Neural progenitor cell (in vitro differentiated cells): ENCODE results near the gene AGBL4. TPM values are rescaled to one million over a fixed set of nuclear protein-coding genes. Genes with fewer than 3 reads are reported as not detected.

ENCODE experiments used
- DNase-seq: peaks from one replicate; pipeline ENCODE4 v3.0.0-alpha.2; 2016; ENCODE audit warnings: low spot score
- H2AFZ ChIP-seq: fragments of 200-600 bp; sonication (generic); replicated peaks from 2 replicates; pipeline ENCODE4 v1.6.1; 2016; ENCODE audit warnings: antibody characterized with exemption
- H3F3A ChIP-seq: fragments of 200-600 bp; sonication (generic); 2 replicates; pipeline ENCODE4 v1.6.1; 2016; ENCODE audit warnings: antibody characterized with exemption, low read depth
- H3K27ac ChIP-seq: fragments of 200-600 bp; sonication (generic); 2 replicates; pipeline ENCODE4 v1.5.1; 2016; ENCODE audit warnings: mild to moderate bottlenecking
- H3K27me3 ChIP-seq: fragments of 200-600 bp; sonication (generic); 2 replicates; pipeline ENCODE4 v1.6.1; 2016; ENCODE audit warnings: mild to moderate bottlenecking, moderate library complexity
- H3K36me3 ChIP-seq: fragments of 200-600 bp; sonication (generic); 2 replicates; pipeline ENCODE4 v1.5.1; 2016
- H3K4me1 ChIP-seq: fragments of 200-600 bp; sonication (generic); 2 replicates; pipeline ENCODE4 v1.6.1; 2016; ENCODE audit warnings: mixed run types
- H3K4me2 ChIP-seq: fragments of 200-600 bp; sonication (generic); 2 replicates; pipeline ENCODE4 v1.6.1; 2016
- H3K4me3 ChIP-seq: fragments of 200-600 bp; sonication (generic); 2 replicates; pipeline ENCODE4 v1.5.1; 2016
- H3K79me2 ChIP-seq: fragments of 200-600 bp; sonication (generic); 2 replicates; pipeline ENCODE4 v1.6.1; 2016; ENCODE audit warnings: low read depth
- H3K9ac ChIP-seq: fragments of 200-600 bp; sonication (generic); 2 replicates; pipeline ENCODE4 v1.6.1; 2016
- H3K9me3 ChIP-seq: fragments of 200-600 bp; sonication (generic); 2 replicates; pipeline ENCODE4 v1.5.1; 2016; ENCODE audit warnings: low read depth
- H4K20me1 ChIP-seq: fragments of 200-600 bp; sonication (generic); 2 replicates; pipeline ENCODE4 v1.6.1; 2016; ENCODE audit warnings: low read depth
- H3K27ac Mint-ChIP-seq: 3 replicates; pipeline ENCODE4 v1.8.0; 2021; ENCODE audit warnings: mixed read lengths
- H3K27me3 Mint-ChIP-seq: 2 replicates; pipeline ENCODE4 v1.8.0; 2022; ENCODE audit warnings: low read depth, mild to moderate bottlenecking, inconsistent platforms, moderate library complexity, mixed read lengths; ENCODE audit not compliant: insufficient read depth
- H3K36me3 Mint-ChIP-seq: 3 replicates; pipeline ENCODE4 v1.8.0; 2021; ENCODE audit warnings: mixed read lengths
- H3K4me1 Mint-ChIP-seq: 3 replicates; pipeline ENCODE4 v1.8.0; 2021; ENCODE audit warnings: mixed read lengths
- H3K4me3 Mint-ChIP-seq: 3 replicates; pipeline ENCODE4 v1.8.0; 2021; ENCODE audit warnings: mild to moderate bottlenecking, moderate library complexity, mixed read lengths
- H3K9me3 Mint-ChIP-seq: 3 replicates; pipeline ENCODE4 v1.8.0; 2020; ENCODE audit warnings: mixed read lengths
- CTCF ChIP-seq: fragments of 200-600 bp; sonication (generic); IDR thresholded peaks from 2 replicates; pipeline ENCODE4 v1.5.1; 2017; ENCODE audit warnings: antibody characterized with exemption, mild to moderate bottlenecking
- EZH2 ChIP-seq: fragments of 200-600 bp; sonication (generic); IDR thresholded peaks from 2 replicates; pipeline ENCODE4 v1.6.1; 2017; ENCODE audit warnings: antibody characterized with exemption, mild to moderate bottlenecking, moderate library complexity
- EZH2phosphoT487 ChIP-seq: fragments of 200-600 bp; sonication (generic); IDR thresholded peaks from 2 replicates; pipeline ENCODE4 v1.6.1; 2017; ENCODE audit warnings: antibody characterized with exemption
- total RNA-seq: library from RNA; depleted of rRNA; stranded (reverse); fragments of >200 nt; gene quantifications from 2 replicates; pipeline ENCODE4 v1.2.3, GENCODE V29; 2015; ENCODE audit warnings: low replicate concordance

Gene AGBL4
- total RNA-seq, 1 donor from 2014 or later, result 1.5 TPM

- H3K27me3 Mint-ChIP-seq, result no peaks in the 10 kb centered on the region
- H3K36me3 Mint-ChIP-seq, result no peaks in the 10 kb centered on the region
- Histone ChIP-seq H3K9ac (no peak overlapping the region), H3K4me3 (no peak overlapping the region), H3F3A (no peaks in the 10 kb centered on the region), H3K27me3 (no peaks in the 10 kb centered on the region), H3K4me1 (no peaks in the 10 kb centered on the region), H3K9me3 (peaks cover 37% of the 10 kb centered on the region), H4K20me1 (no peaks in the 10 kb centered on the region), H3K79me2 (no peaks in the 10 kb centered on the region), H3K27ac (no peak overlapping the region), H3K4me2 (no peak overlapping the region), H2AFZ (no peak overlapping the region), H3K36me3 (no peaks in the 10 kb centered on the region)
- H3K4me1 Mint-ChIP-seq, result no peaks in the 10 kb centered on the region
- TF ChIP-seq EZH2, result no peak
- no peak for TF ChIP-seq CTCF
- TF ChIP-seq EZH2phosphoT487, result no peak
- DNase-seq, result no peak
- peaks cover 10% of the 10 kb centered on the region for H3K9me3 Mint-ChIP-seq
- H3K4me3 Mint-ChIP-seq, result no peak overlapping the region
- H3K27ac Mint-ChIP-seq, result no peak overlapping the region
These were observed 783.0 kb downstream of the AGBL4 start for GRCh38 chr1:49240709-49241221.

DNA sequence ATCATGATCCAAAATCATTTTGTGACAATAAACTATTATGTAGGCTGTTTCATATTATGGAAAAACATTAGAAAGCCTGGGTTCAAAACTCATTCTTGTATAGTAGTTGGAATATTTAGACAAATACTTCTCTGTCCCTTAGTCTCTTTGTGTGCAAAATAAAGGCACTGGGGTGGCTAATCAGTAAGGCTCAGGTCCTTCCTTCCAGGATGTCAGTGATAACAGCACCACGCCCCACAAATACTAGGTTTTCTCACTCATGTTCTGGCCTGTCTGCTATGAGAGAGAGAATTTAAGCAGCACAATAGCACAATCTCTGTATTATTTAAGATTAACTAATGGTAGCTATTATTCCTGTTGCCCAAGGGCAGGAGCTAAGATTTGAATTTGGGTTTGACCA, 788.8 kb downstream of the AGBL4 start:
- H3K4me2 ChIP-seq, result no peak overlapping the region
- H3K4me3 ChIP-seq, result no peak overlapping the region
- Mint-ChIP-seq H3K36me3 (no peaks in the 10 kb centered on the region), H3K4me1 (no peaks in the 10 kb centered on the region), H3K9me3 (peaks cover 10% of the 10 kb centered on the region), H3K27me3 (no peaks in the 10 kb centered on the region), H3K4me3 (no peak overlapping the region), H3K27ac (no peak overlapping the region)
- H3K9me3 ChIP-seq, result peaks cover 18% of the 10 kb centered on the region
- no peaks in the 10 kb centered on the region for H3K79me2 ChIP-seq
- no peaks in the 10 kb centered on the region for H3K36me3 ChIP-seq
- no peak overlapping the region for H3K9ac ChIP-seq
- no peak overlapping the region for H2AFZ ChIP-seq
- no peaks in the 10 kb centered on the region for H3K27me3 ChIP-seq
- H3K27ac ChIP-seq, result no peak overlapping the region
- TF ChIP-seq EZH2, result no peak
- TF ChIP-seq EZH2phosphoT487, result no peak
- TF ChIP-seq CTCF, result no peak
- no peaks in the 10 kb centered on the region for H4K20me1 ChIP-seq
- H3F3A ChIP-seq, result no peaks in the 10 kb centered on the region
- no peak for DNase-seq
- no peaks in the 10 kb centered on the region for H3K4me1 ChIP-seq

DNA sequence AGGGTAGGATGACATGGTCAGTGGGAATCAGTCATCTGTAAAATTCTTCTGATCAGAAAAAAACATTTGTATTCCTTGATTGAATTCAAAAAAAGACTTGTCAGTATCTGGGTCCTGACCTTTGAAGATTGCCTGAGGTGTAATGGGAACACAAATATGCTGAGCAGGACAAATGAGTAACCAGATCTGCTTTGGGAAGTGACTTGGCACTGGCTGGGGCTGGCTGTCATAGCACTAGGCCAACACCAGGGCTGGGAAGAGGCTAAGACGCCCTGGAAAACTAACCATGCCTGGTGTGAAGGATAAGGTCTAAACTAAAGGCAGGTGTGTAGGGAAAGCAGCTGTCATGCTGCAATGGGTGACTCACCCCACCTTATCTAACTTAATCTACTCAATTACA, 794.2 kb downstream of the AGBL4 start:
- DNase-seq, result no peak
- Mint-ChIP-seq H3K9me3 (no peaks in the 10 kb centered on the region), H3K4me1 (no peaks in the 10 kb centered on the region), H3K27ac (no peak overlapping the region), H3K27me3 (no peaks in the 10 kb centered on the region), H3K36me3 (no peaks in the 10 kb centered on the region), H3K4me3 (no peak overlapping the region)
- Histone ChIP-seq H3K36me3 (no peaks in the 10 kb centered on the region), H3K4me3 (no peak overlapping the region), H3F3A (no peaks in the 10 kb centered on the region), H3K79me2 (no peaks in the 10 kb centered on the region), H3K9me3 (peaks cover 9% of the 10 kb centered on the region), H3K4me1 (no peaks in the 10 kb centered on the region), H3K27ac (no peak overlapping the region), H3K4me2 (no peak overlapping the region), H3K9ac (no peak overlapping the region), H2AFZ (no peak overlapping the region), H4K20me1 (no peaks in the 10 kb centered on the region), H3K27me3 (no peaks in the 10 kb centered on the region)
- TF ChIP-seq EZH2phosphoT487, result no peak
- no peak for TF ChIP-seq CTCF
